ENCODE data around the gene TGM1.

Gene TGM1

DNA sequence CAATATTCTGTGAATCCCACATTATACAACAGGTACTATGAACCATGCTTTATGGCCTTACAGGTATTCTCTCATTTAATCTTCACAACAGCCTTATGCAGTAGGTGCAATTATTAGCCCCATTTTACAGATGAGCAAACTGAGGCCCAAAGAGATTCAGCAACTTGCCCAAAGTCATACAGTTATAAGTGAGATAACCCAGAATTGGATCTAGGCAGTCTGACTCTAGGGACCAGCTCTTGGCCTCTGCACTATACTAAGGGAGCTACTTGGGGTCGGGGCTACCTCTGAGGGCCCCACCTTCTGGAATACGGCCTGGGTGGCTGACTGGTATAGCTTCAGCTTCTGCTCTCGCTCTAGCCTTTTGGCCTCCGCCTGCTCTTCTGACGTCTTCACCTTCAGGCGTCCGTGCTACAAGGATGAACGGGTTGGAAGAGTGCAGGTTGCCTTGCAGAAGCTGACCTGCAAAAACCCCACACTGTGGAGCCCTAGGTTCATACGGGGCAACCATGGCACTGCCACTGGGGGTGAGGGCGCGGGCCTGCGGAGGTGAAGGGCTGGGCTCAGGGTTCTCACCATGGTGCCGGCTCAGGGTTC is 7.7 kb upstream of the TGM1 start:
- peak overlapping the region; percentile 91 for H3K4me3 ChIP-seq (ENCODE audit: control insufficient read depth, low read depth, low read length)
- no peak for DNase-seq (ENCODE audit: low read depth)
- TF ChIP-seq, protein P1, sequence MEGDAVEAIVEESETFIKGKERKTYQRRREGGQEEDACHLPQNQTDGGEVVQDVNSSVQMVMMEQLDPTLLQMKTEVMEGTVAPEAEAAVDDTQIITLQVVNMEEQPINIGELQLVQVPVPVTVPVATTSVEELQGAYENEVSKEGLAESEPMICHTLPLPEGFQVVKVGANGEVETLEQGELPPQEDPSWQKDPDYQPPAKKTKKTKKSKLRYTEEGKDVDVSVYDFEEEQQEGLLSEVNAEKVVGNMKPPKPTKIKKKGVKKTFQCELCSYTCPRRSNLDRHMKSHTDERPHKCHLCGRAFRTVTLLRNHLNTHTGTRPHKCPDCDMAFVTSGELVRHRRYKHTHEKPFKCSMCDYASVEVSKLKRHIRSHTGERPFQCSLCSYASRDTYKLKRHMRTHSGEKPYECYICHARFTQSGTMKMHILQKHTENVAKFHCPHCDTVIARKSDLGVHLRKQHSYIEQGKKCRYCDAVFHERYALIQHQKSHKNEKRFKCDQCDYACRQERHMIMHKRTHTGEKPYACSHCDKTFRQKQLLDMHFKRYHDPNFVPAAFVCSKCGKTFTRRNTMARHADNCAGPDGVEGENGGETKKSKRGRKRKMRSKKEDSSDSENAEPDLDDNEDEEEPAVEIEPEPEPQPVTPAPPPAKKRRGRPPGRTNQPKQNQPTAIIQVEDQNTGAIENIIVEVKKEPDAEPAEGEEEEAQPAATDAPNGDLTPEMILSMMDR (conservative IDR thresholded peaks at IDR 0.05; ENCODE audit: control insufficient read depth, insufficient read depth, low read depth, low read length) = no peak

DNA sequence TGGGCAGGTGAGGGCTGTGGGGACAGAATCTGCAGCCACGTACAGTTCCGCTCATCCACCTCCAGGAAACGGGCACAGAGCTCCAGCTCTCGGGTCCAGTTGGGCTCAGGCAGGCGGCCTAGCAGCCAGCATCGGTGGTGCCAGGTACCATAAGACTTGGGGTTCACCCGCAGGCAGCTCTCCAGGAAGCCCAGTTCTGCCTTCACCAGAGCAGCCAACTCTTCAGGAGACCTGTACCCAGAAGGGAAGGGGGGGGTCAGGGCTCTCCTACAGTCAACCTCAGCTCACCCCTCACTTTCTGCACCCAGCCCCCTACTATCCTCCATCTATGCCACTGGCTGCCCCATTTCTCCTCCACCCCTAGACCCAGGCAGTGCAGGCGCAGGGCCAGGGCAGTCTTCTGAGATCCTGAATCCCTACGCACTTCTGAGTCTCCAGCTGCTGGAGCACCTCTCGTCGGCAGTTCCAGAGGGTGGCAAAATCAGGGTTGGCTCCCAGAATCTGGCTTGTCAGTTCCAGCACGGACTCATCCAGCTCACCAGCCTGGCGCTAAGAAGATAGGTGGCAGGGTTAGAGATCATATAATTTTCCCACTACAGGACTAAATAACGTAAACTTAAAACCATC is 7.0 kb upstream of the TGM1 start:
- TF ChIP-seq, protein P1 (conservative IDR thresholded peaks at IDR 0.05; ENCODE audit: control insufficient read depth, insufficient read depth, low read depth, low read length) = no peak
- no peak overlapping the region for H3K4me3 ChIP-seq (ENCODE audit: control insufficient read depth, low read depth, low read length)
- no peak for DNase-seq (ENCODE audit: low read depth)

DNA sequence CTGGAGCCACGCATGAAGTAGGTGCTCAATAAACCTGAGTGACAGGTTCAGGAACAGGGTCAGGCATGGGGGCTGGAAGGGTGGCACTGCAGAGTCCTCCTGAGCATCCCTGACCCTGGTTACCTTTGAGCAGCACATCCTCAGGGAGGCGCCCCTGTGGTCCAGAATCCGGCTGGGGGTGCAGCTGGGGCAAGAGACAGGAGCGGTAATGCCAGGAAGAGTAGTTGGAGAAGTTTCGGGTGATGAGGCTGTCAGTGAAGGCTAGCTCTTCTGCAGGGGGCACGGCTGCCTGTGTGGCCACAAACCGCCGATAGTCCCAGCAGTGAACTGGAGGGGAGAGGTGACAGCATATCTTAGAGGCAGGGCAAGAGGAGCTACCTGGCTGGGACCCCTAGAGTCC is 6.4 kb upstream of the TGM1 start:
- TF ChIP-seq, protein P1 (conservative IDR thresholded peaks at IDR 0.05; ENCODE audit: control insufficient read depth, insufficient read depth, low read depth, low read length) = no peak
- no peak for DNase-seq (ENCODE audit: low read depth)
- no peak overlapping the region for H3K4me3 ChIP-seq (ENCODE audit: control insufficient read depth, low read depth, low read length)

DNA sequence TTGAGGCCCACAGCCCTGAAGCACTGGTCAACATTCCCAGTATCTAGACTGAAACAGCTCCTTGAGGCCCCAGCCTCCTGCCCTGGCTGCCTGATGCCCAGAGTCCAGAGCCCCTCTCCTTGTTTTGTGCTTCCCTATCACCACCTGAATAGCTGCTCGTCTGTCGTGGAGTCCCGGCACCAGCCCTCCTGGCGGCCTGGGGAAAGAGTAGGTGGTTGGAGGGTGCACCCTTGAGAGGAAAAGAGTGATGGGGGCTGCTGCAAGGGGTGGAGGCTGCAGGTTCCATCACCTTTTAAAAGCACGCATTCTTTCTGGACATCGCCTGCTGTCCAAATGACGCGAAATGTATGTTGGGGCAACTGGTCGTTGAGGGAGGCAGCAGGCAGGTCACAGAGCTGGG is 5.2 kb upstream of the TGM1 start:
- TF ChIP-seq, protein P1 (conservative IDR thresholded peaks at IDR 0.05; ENCODE audit: control insufficient read depth, insufficient read depth, low read depth, low read length) = no peak
- H3K4me3 ChIP-seq (ENCODE audit: control insufficient read depth, low read depth, low read length) = no peak overlapping the region
- no peak for DNase-seq (ENCODE audit: low read depth)

DNA sequence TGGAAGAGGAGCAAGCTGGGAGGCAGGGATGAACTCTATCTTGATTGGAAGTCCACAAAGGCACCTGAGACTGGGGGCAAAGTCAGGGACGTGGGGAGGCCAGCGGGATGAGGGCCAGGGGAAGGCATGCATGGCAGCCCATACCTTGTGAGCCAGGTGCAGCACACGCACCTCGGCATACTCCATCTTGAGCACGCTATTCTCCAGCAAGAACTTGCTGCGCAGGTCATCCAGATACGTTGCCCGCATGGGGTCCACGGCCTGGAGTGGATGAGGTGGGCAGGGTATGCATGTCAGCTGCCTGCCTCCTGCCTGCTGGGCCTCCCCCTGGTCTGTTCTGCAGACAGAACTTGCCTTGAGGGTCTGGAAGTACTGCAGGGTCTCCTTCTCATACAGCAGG is 4.5 kb upstream of the TGM1 start:
- no peak for DNase-seq (ENCODE audit: low read depth)
- TF ChIP-seq, protein P1 (conservative IDR thresholded peaks at IDR 0.05; ENCODE audit: control insufficient read depth, insufficient read depth, low read depth, low read length) = no peak
- H3K4me3 ChIP-seq (ENCODE audit: control insufficient read depth, low read depth, low read length) = no peak overlapping the region

DNA sequence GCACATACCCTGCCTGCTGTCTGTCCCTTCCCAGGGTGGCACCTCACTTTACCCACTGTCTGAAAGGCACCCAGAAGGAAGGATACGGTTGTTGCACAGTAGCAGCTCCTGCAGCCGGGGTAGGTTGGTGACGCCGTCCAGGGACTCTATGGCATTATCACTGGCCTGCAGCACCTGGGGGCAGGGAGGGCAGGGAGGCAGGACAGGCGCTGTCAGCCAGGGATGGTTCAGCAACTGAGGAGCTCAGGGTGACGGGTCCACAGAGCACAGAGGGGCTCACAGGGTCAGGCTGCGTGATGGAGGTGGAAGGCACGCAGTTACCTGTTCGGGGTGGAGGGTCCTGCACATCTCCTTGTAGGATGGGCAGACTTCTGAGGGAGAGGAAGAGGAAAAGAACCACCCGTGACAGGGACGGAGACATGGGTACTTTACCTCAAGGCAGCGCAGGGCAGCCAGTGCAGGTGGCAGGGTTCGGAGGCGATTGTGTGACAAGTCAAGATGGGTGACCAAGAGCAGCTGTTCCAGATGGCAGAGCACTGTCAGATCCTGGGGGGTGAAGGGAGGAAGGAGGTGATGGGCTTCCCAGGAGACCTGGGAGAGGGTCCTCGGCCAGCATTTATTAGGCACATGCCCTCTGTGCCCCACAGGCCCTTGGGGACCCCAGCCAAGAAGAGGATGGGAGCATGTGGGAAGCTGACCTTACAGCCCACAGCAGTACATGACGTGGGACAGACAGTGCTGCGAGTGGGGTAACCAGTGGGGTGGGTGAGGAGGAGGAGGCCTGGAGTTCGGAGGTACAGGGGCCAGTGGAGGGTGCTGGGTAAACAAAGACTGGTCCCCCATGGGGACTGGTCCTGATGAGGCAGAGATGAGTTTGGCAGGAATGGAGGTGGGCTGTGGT is 3.6 kb upstream of the TGM1 start:
- H3K4me3 ChIP-seq (ENCODE audit: control insufficient read depth, low read depth, low read length) = no peak overlapping the region
- TF ChIP-seq, protein P1 (conservative IDR thresholded peaks at IDR 0.05; ENCODE audit: control insufficient read depth, insufficient read depth, low read depth, low read length) = no peak
- no peak for DNase-seq (ENCODE audit: low read depth)

All from fibroblast of mammary gland (primary cell).